ENCODE measurements around the gene IFFO2. TPM values are rescaled to one million over a fixed set of nuclear protein-coding genes. Genes with fewer than 3 reads are reported as not detected.

The IFFO2 gene
- total RNA-seq, 2 donors from 2014 or later = 24.8 to 27.7 TPM

DNA sequence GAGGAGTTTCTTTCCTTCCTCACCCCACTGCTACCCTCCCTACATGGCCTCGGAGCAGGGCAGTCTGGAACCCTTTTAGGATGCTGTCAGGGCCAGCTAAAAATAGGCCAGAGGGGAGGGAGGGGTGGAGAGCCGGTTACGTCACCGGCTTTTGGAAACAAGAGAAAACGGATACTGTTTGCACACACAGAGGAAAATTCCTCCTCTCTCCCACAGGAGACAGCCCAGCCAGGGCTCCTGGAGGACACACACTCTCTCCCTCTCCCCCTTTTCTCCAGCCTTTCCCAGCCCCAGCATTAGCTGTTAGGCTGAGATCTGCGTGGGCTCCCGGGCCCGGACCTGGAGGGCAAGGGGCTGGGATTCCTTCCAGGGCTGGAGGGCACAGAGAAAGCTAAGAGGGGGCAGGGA, 34.2 kb downstream of the IFFO2 start:
- TF ChIP-seq, protein P1, sequence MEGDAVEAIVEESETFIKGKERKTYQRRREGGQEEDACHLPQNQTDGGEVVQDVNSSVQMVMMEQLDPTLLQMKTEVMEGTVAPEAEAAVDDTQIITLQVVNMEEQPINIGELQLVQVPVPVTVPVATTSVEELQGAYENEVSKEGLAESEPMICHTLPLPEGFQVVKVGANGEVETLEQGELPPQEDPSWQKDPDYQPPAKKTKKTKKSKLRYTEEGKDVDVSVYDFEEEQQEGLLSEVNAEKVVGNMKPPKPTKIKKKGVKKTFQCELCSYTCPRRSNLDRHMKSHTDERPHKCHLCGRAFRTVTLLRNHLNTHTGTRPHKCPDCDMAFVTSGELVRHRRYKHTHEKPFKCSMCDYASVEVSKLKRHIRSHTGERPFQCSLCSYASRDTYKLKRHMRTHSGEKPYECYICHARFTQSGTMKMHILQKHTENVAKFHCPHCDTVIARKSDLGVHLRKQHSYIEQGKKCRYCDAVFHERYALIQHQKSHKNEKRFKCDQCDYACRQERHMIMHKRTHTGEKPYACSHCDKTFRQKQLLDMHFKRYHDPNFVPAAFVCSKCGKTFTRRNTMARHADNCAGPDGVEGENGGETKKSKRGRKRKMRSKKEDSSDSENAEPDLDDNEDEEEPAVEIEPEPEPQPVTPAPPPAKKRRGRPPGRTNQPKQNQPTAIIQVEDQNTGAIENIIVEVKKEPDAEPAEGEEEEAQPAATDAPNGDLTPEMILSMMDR (IDR thresholded peaks at IDR 0.05) = peak; percentile 42
- peak; percentile 65 for DNase-seq (ENCODE audit: low spot score)
- no peaks in the 10 kb centered on the region for H3K27me3 ChIP-seq (replicated peaks; ENCODE audit: insufficient read depth)
- peak overlapping the region; percentile 63 for H3K4me3 ChIP-seq
- H3K9me3 ChIP-seq = no peaks in the 10 kb centered on the region
- H3K4me1 ChIP-seq (ENCODE audit: control insufficient read depth in 1 of 2, low read depth in 2 of 2) = peaks cover 44 to 59% of the 10 kb centered on the region in 2 donors
- H3K27ac ChIP-seq = peak overlapping the region; percentile 94 to 98
- ATAC-seq (ENCODE audit: insufficient number of reproducible peaks, low FRiP score, low read depth) = peak; percentile 59
- peaks cover 20% of the 10 kb centered on the region for H3K36me3 ChIP-seq

DNA sequence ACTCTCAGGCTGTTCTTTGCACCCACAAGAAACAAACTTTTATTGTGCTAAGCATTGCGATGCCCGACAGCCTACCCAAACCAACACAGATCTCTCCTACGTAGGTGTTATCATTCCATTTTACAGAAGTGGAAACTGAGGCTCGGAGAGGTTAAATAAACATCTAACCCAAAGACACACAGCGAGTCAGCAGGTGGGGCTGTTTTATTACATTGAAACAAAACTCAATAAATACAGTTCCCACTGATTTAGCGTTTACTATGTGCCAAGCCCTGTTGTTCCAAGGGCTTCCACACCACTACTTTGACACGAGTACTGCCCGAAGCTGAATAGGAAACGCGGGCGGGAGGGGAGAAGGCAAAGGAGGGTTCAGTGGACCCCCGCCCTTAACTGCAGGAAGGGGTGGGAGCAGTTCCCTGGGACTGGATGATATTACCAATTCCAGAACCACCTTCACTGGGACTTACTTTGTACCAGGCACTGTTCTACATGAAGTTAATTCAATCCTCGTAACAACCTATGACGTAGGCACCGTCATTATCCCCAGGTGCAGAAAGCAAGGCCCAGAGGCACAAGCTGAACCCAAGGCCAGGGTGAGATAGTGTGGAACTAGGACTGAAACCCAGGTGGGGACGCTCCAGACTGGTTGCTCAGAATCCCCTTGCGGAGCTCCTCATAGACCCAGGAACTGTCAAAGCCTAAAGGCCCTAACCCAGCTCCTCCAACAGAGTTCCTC, 34.8 kb downstream of the IFFO2 start:
- Histone ChIP-seq H3K4me1 (ENCODE audit: control insufficient read depth in 1 of 2, low read depth in 2 of 2) (peaks cover 37 to 52% of the 10 kb centered on the region in 2 donors), H3K27ac (peak overlapping the region; percentile 94 to 98), H3K36me3 (peaks cover 23% of the 10 kb centered on the region), H3K27me3 (replicated peaks; ENCODE audit: insufficient read depth) (no peaks in the 10 kb centered on the region), H3K4me3 (peak overlapping the region; percentile 63), H3K9me3 (no peaks in the 10 kb centered on the region)
- DNase-seq (ENCODE audit: low spot score) (no peak), ATAC-seq (ENCODE audit: insufficient number of reproducible peaks, low FRiP score, low read depth) (no peak)
- TF ChIP-seq, protein P1 (IDR thresholded peaks at IDR 0.05) = no peak

DNA sequence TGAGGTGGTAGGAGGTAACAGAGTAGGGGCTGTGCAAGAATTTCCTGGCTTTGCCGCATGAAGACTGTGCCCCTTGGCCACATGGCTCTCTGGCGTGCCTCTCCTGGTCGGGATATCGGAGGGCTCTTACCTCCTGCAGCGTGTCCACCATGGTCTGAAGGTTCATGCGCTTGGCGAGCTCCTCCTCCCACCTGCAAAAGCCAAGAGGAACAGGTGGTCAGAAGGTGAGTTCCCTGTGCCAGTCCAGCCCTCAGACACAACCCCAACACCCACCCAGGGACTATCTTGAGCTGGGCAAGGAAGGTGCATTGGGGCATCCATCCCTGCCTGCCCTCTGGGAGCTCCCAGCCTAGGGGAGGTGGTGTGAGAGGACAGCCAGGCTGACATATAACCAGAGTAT, 35.5 kb downstream of the IFFO2 start:
- Histone ChIP-seq H3K27ac (peak overlapping the region; percentile 94 to 98), H3K4me3 (no peak overlapping the region), H3K27me3 (replicated peaks; ENCODE audit: insufficient read depth) (no peaks in the 10 kb centered on the region), H3K9me3 (no peaks in the 10 kb centered on the region), H3K36me3 (peaks cover 31% of the 10 kb centered on the region), H3K4me1 (ENCODE audit: control insufficient read depth in 1 of 2, low read depth in 2 of 2) (peaks cover 31 to 45% of the 10 kb centered on the region in 2 donors)
- TF ChIP-seq, protein P1 (IDR thresholded peaks at IDR 0.05) = no peak
- ATAC-seq (ENCODE audit: insufficient number of reproducible peaks, low FRiP score, low read depth) (no peak), DNase-seq (ENCODE audit: low spot score) (no peak)

DNA sequence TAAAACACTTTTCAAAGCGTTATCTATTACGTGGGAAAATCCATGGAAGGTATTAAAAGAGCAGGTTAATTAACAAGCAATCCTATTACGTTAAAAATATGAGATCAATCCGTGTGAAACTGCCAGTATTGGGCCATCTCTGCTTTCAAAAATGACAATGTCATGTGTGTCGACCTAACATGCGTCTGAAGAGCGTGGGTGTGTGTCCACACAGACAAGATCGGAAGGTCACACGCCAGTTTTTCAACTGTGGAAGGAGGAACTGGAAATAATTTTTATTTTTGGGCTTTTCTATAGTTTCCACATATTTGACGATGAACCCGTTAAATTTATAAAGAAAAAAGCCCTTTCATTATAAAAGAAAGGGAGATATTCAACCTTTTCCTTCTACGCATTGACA, 36.5 kb downstream of the IFFO2 start:
- no peaks in the 10 kb centered on the region for H3K9me3 ChIP-seq
- ATAC-seq (ENCODE audit: insufficient number of reproducible peaks, low FRiP score, low read depth) (no peak), DNase-seq (ENCODE audit: low spot score) (no peak)
- peaks cover 32% of the 10 kb centered on the region for H3K36me3 ChIP-seq
- peaks cover 34 to 53% of the 10 kb centered on the region in 2 donors for H3K4me1 ChIP-seq (ENCODE audit: control insufficient read depth in 1 of 2, low read depth in 2 of 2)
- TF ChIP-seq, protein P1 (IDR thresholded peaks at IDR 0.05) = no peak
- H3K4me3 ChIP-seq = no peak overlapping the region
- no peaks in the 10 kb centered on the region for H3K27me3 ChIP-seq (replicated peaks; ENCODE audit: insufficient read depth)
- H3K27ac ChIP-seq = no peak overlapping the region

DNA sequence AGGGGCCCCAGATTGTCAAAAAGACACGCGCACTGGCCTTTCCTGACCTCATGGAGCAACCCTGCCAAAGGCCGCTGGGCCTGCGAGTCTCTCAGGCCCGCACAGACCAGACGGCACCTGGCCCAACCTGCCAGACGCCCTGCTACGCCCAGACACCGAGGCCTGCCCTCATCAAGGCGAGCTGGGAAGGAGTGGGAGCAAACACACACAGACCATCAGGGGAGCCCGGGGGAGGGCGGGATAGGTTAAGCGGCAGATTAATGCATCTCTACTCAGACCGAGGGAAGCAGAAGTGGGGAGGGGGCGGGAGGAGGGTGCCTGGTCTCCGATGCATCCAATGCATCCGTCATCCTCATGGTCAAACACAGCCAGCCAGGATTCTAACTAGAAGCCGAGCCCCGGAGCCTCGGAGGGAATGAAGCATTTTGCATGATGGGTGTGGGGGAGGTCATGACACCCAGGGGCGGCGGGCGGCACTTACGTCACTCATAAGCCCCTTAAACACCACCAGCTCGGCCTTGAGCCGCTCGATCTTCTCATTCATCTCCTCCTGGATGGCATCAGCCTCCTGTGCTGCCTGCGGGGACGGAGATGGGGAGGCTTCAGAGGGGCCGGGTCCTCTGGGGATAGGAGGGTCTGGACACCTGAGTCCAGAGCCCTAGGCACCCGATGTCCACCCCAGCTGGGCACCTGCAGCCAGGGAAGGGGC, 37.1 kb downstream of the IFFO2 start:
- H3K4me1 ChIP-seq (ENCODE audit: control insufficient read depth in 1 of 2, low read depth in 2 of 2) = peaks cover 35 to 53% of the 10 kb centered on the region in 2 donors
- no peak overlapping the region for H3K27ac ChIP-seq
- no peaks in the 10 kb centered on the region for H3K27me3 ChIP-seq (replicated peaks; ENCODE audit: insufficient read depth)
- no peak overlapping the region for H3K4me3 ChIP-seq
- no peak for ATAC-seq (ENCODE audit: insufficient number of reproducible peaks, low FRiP score, low read depth)
- peaks cover 32% of the 10 kb centered on the region for H3K36me3 ChIP-seq
- TF ChIP-seq, protein P1 (IDR thresholded peaks at IDR 0.05) = no peak
- no peak for DNase-seq (ENCODE audit: low spot score)
- no peaks in the 10 kb centered on the region for H3K9me3 ChIP-seq
